Activated CD8-positive, alpha-beta memory T cell treated with anti-CD3 and anti-CD28 coated beads, Interleukin-2, amount 50 U/mL, for 48 hours (primary cell): Measurements from ENCODE around the gene PCBP3.

Experiments
- DNase-seq: peaks from one replicate; pipeline ENCODE4 v3.0.0-alpha.2; 2020

The PCBP3 gene

DNA sequence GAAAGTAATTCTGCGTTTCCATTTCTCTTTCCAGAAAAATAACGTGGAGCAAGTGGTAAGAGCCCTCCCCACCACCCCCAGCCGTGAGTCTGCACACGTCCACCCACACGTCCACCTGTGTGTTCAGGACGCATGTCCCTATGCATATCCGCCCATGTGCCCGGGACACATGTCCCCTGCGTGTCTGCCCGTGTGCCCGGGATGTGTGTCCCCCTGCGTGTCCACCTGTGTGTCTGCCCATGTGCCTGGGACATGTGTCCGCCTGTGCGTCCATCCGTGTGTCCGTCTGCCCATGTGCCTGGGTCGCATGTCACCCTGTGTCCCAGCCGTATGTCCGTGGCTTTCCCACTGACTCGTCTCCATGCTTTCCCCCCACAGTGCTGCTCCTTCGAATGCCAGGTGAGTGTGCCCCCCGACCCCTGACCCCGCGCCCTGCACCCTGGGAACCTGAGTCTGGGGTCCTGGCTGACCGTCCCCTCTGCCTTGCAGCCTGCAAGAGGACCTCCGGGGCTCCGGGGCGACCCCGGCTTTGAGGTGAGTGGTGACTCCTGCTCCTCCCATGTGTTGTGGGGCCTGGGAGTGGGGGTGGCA, 343.7 kb downstream of the PCBP3 start:
- no peak for DNase-seq

DNA sequence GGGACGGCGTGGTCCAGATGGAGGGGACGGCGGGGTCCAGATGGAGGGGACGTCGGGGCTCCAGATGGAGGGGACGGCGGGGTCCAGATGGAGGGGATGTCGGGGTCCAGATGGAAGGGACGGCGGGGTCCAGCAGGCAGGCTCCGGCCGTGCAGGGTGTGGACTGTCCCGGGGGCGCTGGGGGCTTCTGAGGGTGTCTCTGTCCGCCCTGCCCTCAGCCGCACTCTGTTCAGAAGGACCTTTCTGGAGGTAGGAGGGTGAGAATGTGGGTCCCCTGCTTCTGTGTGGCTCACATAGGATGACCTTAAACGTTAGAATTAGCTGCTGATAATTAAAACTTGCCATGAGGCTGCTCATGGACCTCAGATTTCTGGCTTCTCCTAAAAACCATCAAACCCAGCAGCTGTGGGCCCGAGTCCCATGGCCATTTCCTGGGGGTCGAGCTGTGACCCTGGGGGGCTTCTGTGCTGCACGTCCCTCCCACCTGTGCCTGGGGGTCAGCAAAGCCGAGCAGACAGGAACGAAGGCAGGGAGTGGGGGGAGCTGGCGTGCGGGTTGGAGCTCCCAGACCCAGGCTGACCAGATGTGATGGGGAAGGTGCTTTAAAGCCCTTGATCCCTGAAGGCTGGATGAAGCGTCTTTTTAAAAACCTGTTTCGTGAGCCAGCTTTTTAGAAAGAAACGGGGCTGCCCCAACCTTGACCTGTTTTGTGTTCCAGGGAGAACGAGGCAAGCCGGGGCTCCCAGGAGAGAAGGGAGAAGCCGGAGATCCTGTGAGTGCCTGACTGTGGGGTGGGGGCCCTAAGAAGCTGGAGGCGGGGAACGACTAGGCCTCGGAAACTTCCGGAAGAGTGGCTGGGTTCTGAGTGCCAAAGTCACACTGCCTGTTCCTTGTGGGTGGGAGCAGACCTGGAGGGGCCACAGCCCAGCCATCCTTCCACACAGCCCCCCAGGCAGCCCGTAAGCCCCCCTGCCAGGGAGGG, 345.1 kb downstream of the PCBP3 start:
- no peak for DNase-seq

DNA sequence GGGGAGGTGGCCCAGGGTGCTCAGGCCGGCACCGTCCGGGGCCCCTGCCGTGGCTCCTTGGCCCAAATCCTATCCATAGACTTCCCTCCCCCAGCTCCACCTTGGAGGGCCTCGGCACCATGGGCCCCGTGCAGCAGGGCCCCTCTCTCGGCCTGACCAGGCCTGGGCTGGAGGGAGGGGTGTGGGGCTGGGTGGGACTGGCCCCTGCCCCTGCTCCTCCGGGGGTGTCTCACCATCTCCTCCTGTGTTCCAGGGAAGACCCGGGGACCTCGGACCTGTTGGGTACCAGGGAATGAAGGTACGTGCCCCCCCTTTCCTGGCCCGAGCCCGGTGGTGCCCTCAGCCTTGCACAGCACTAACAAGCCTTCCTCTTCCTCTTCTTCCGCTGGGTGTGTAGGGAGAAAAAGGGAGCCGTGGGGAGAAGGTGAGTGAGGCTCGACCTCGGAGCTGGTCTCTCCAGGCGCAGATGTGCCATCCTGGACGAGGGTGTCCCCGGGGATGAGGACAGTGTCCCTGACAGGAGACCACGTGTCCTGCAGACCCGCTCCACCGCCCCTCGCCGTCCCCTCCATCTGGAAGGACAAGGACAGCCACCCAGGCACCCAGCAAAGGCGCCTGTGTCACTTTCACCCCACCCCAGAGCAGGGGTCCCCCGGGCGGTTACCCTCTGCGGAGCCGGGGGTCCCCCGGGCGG, 346.0 kb downstream of the PCBP3 start:
- no peak for DNase-seq

DNA sequence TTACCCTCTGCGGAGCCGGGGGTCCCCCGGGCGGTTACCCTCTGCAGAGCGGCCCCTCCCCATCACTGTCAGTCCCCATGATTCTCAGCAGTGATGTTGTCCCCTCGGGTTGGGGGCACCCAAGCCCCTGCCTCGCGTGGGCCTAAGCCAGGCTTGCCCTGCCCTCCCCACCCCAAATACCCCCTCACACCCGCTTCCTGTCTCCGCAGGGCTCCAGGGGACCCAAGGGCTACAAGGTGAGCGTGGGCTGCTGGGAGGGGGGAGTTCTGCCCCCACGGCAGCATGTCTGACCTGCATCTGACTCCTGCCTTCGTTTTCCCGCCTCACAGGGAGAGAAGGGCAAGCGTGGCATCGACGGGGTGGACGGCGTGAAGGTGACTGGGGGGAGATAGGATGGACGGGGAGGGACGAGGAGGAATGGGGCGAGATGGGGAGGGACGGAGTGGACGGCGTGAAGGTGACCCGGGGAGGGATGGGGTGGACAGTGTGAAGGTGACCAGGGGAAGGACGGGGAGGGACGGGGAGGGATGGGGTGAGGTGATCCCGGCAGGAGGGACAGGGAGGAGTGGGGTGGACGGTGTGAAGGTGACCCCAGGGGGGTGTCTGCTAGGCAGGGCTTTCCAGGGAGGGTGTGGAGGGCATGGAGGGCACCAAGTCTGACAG, 346.7 kb downstream of the PCBP3 start:
- DNase-seq, result no peak

DNA sequence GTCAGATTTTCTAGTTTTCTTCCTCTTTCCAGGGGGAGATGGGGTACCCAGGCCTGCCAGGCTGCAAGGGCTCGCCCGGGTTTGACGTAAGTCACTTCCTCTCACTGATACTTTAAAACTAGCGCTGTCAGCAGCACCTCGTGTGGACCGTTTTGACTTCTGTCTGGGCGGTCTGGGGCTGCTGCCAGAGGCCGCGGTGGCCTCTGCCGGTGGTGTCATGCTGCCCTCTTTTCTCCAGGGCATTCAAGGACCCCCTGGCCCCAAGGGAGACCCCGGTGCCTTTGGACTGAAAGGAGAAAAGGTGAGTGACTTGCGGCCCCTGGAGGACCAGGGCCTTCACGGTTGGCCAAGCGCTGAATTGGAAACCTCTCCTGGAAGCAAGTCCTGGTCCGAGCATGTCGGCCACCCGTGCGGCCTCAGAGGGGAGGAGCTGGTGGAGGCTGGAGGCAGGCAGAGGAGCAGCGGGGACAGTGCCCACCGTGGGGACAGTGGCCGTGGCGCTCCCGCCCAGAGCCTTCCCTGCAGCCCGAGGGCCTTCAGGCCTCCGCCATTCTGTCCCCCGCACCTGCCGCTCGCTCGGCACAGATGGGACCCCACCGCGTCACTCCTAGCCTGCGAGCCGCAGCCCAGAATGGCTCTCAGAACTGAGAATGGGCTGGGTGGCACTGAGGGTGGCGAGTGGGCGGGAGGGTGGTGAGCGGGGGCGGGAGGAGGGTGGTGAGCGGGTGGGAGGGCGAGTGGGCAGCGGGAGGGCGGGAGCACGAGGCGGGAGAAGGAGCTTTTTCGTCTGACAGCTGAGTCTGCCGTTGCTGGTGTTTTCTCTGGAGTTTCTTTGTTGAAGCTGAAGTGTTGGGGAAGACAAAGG, 347.4 kb downstream of the PCBP3 start:
- DNase-seq, result peak; percentile 40

DNA sequence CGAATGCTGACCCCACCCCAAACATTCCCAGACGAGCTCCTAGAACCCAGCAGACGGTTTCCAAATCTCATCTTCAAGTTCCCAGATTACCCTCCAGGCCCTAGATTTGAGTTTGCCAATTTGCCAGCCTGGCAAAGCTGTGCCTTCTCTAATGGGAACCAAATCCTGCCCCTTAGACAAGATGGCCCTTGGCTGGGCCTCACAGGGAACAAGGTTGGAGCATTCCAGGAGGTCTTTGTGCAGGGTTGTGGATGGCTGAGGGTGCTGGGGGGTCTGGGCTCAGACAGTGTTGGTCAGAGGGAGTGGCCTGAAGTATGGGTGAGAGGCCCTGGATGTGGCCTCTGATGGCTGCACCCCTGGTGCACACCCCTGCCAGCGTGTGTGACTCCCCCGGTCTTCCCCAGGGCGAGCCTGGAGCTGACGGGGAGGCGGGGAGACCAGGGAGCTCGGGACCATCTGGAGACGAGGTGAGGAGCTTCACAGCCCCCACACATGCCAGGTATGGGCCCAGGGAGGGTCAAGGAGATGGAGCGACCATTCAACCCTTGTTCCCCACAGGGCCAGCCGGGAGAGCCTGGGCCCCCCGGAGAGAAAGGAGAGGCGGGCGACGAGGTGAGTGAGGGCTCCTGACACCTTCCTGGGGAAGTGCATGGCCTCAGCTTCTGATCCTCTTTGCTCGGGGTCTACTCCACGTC, 348.2 kb downstream of the PCBP3 start:
- DNase-seq, result peak; percentile 33
